ENCODE results near the gene RABL3.
"Not testable (repeated sequence)": the region's sequence is repeated elsewhere in the genome, so short reads cannot be mapped to it uniquely, and the experiment has no call there.

Gene RABL3

GRCh38 chr3:120742198-120742848, at the start of gene RABL3, which contains the start of gene GTF2E1:
Gene RABL3 (minus strand): TSS chr3:120742516. CDS start chr3:120742507, 9 bp downstream.
Gene GTF2E1 (plus strand): TSS chr3:120742744. CDS start chr3:120750553, 7,809 bp downstream.
- peak; percentile 94 for DNase-seq

GRCh38 chr3:120791913-120792312, 49.6 kb upstream of the RABL3 start:
- no peak for DNase-seq

- DNase-seq = no peak
Observed at GRCh38 chr3:120791010-120791409, 48.7 kb upstream of the RABL3 start.

GRCh38 chr3:120785832-120786231, 43.5 kb upstream of the RABL3 start:
- DNase-seq = not testable (repeated sequence)

- DNase-seq = no peak
Observed at GRCh38 chr3:120780977-120781376, 38.7 kb upstream of the RABL3 start.

- DNase-seq = no peak
Observed at GRCh38 chr3:120778776-120779175, 36.5 kb upstream of the RABL3 start.

GRCh38 chr3:120775411-120775810, 33.1 kb upstream of the RABL3 start:
- no peak for DNase-seq

GRCh38 chr3:120773932-120774331, 31.6 kb upstream of the RABL3 start:
- no peak for DNase-seq

GRCh38 chr3:120772081-120772480, 29.8 kb upstream of the RABL3 start:
- no peak for DNase-seq

GRCh38 chr3:120770891-120771290, 28.6 kb upstream of the RABL3 start:
- DNase-seq = no peak

GRCh38 chr3:120769436-120769835, 27.1 kb upstream of the RABL3 start:
- no peak for DNase-seq

GRCh38 chr3:120767106-120767505, 24.8 kb upstream of the RABL3 start:
- no peak for DNase-seq

GRCh38 chr3:120766576-120766975, 24.3 kb upstream of the RABL3 start:
- no peak for DNase-seq

- no peak for DNase-seq
Observed at GRCh38 chr3:120765830-120766493, 23.6 kb upstream of the RABL3 start.

GRCh38 chr3:120764206-120764605, 21.9 kb upstream of the RABL3 start:
- DNase-seq = no peak

GRCh38 chr3:120763601-120764000, 21.3 kb upstream of the RABL3 start:
- no peak for DNase-seq

GRCh38 chr3:120762615-120763014, 20.3 kb upstream of the RABL3 start:
- DNase-seq = no peak

GRCh38 chr3:120758551-120758950, 16.2 kb upstream of the RABL3 start:
- not testable (repeated sequence) for DNase-seq

- DNase-seq = no peak
Observed at GRCh38 chr3:120756061-120756460, 13.7 kb upstream of the RABL3 start.

- no peak for DNase-seq
Observed at GRCh38 chr3:120753810-120754209, 11.5 kb upstream of the RABL3 start.

GRCh38 chr3:120752865-120753264, 10.5 kb upstream of the RABL3 start:
- DNase-seq = no peak

- DNase-seq = no peak
Observed at GRCh38 chr3:120752230-120752629, 9.9 kb upstream of the RABL3 start.

- DNase-seq = no peak
Observed at GRCh38 chr3:120749843-120750242, 7.5 kb upstream of the RABL3 start.

GRCh38 chr3:120745466-120745865, 3.1 kb upstream of the RABL3 start:
- no peak for DNase-seq

All from activated naive CD4-positive, alpha-beta T cell treated with anti-CD3 and anti-CD28 coated beads, Interleukin-2, amount 50 U/mL, for 16 hours (primary cell).